ENCODE data around the gene AFAP1. TPM values are rescaled to one million over a fixed set of nuclear protein-coding genes. Genes with fewer than 3 reads are reported as not detected.

Gene AFAP1
- total and polyA plus RNA-seq, 2 of the 4 experiments (the other 2 are of a cell fraction) = 48.2 to 80.9 TPM

DNA sequence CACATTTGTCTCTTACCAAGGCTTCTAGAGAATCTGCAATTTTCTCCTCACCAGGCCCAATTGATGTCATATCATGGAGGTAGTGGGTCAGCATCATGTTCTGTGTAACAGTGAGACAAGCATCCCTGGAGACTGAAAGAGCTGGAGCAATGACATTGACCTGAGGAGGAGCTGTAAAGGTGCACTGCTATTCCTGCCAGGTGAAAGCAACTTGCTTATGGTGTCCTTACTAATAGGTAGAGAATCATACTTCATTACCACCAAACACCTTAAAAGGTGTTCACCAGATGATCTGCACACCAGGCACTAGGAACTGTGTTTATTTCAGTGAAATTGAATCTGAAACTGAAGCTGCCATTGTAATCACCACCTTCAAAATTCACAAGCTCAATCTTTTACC is 188.7 kb downstream of the AFAP1 start:
- BruUV-seq (replicated peaks) = no TSS peak
- Histone ChIP-seq H3K9me1 (ENCODE audit: insufficient read depth, low read length) (no peaks in the 10 kb centered on the region), H4K5ac (ENCODE audit: low read depth, low read length) (no peak overlapping the region), H3K56ac (ENCODE audit: extremely low read depth, insufficient read depth, low read length) (no peak overlapping the region), H4K8ac (ENCODE audit: low read depth in 2 of 2, low read length in 2 of 2) (no peak overlapping the region), H3K4me2 (ENCODE audit: low read depth, low read length) (no peak overlapping the region), H3K9me3 (ENCODE audit: control insufficient read depth, insufficient read depth, low read length) (no peaks in the 10 kb centered on the region), H2BK15ac (ENCODE audit: low read depth, low read length) (no peak overlapping the region), H2AK9ac (replicated peaks; ENCODE audit: low read depth, low read length, poor library complexity) (no peak overlapping the region), H2BK5ac (ENCODE audit: low read depth, low read length, poor library complexity, severe bottlenecking) (no peak overlapping the region), H3K14ac (replicated peaks; ENCODE audit: low read depth, low read length) (no peak overlapping the region), H3K36me3 (ENCODE audit: control insufficient read depth, insufficient read depth, low read length) (peaks cover 2% of the 10 kb centered on the region; the same call in 1 of the 2 replicates), H3K9ac (ENCODE audit: low read depth, low read length) (no peak overlapping the region), H4K91ac (ENCODE audit: insufficient read depth, low read depth, low read length) (no peak overlapping the region), H2BK120ac (ENCODE audit: low read depth, low read length) (no peak overlapping the region), H2AFZ (replicated peaks; ENCODE audit: low read length, poor library complexity) (no peak overlapping the region), H3K27me3 (ENCODE audit: control insufficient read depth, insufficient read depth, low read length) (no peaks in the 10 kb centered on the region), H3K4me1 (ENCODE audit: control insufficient read depth, insufficient read depth, low read length) (peaks cover 1% of the 10 kb centered on the region; the same call in 1 of the 2 replicates), H3K27ac (ENCODE audit: insufficient read depth, low read length) (no peak overlapping the region), H3K4me3 (ENCODE audit: insufficient read depth, low read depth, low read length) (no peak overlapping the region), H2AK5ac (ENCODE audit: low read depth, low read length) (no peak overlapping the region), H3K18ac (ENCODE audit: low read depth, low read length) (no peak overlapping the region), H3K4ac (ENCODE audit: low read depth, low read length) (no peak overlapping the region), H3K79me1 (ENCODE audit: low read depth in 1 of 2, low read length in 2 of 2) (no peaks in the 10 kb centered on the region), H2BK20ac (ENCODE audit: low read depth, low read length) (no peak overlapping the region), H4K20me1 (ENCODE audit: insufficient read depth, low read length) (peaks cover 8% of the 10 kb centered on the region; the same call in 1 of the 2 replicates), H3K23ac (ENCODE audit: low read depth, low read length) (no peak overlapping the region)
- DNase-seq (no peak), ATAC-seq (ENCODE audit: low read depth) (no peak)
- no peak for TF ChIP-seq RFX5 (IDR thresholded peaks at IDR 0.05; ENCODE audit: low read depth, low read length)
- TF ChIP-seq MXI1 (IDR thresholded peaks at IDR 0.05; ENCODE audit: borderline replicate concordance, low read depth, low read length) = no peak
- TF ChIP-seq MAZ (IDR thresholded peaks at IDR 0.05; ENCODE audit: borderline replicate concordance, low read depth, low read length) = no peak
- TF ChIP-seq BHLHE40 (IDR thresholded peaks at IDR 0.05; ENCODE audit: low read depth, low read length) = no peak
- no peak for TF ChIP-seq CHD1 (IDR thresholded peaks at IDR 0.05; ENCODE audit: low read depth, low read length)
- no peak for TF ChIP-seq NFE2L2 (IDR thresholded peaks at IDR 0.05; ENCODE audit: low read depth, low read length)
- TF ChIP-seq MAFK (IDR thresholded peaks at IDR 0.05; ENCODE audit: low read depth, low read length) = no peak
- no peak for TF ChIP-seq RAD21 (IDR thresholded peaks at IDR 0.05; ENCODE audit: low read length)
- no peak for TF ChIP-seq RCOR1 (IDR thresholded peaks at IDR 0.05; ENCODE audit: insufficient replicate concordance, low read length)
- TF ChIP-seq, protein P1, sequence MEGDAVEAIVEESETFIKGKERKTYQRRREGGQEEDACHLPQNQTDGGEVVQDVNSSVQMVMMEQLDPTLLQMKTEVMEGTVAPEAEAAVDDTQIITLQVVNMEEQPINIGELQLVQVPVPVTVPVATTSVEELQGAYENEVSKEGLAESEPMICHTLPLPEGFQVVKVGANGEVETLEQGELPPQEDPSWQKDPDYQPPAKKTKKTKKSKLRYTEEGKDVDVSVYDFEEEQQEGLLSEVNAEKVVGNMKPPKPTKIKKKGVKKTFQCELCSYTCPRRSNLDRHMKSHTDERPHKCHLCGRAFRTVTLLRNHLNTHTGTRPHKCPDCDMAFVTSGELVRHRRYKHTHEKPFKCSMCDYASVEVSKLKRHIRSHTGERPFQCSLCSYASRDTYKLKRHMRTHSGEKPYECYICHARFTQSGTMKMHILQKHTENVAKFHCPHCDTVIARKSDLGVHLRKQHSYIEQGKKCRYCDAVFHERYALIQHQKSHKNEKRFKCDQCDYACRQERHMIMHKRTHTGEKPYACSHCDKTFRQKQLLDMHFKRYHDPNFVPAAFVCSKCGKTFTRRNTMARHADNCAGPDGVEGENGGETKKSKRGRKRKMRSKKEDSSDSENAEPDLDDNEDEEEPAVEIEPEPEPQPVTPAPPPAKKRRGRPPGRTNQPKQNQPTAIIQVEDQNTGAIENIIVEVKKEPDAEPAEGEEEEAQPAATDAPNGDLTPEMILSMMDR (conservative IDR thresholded peaks at IDR 0.05; ENCODE audit: low read depth, low read length) = no peak
- TF ChIP-seq, protein P2, sequence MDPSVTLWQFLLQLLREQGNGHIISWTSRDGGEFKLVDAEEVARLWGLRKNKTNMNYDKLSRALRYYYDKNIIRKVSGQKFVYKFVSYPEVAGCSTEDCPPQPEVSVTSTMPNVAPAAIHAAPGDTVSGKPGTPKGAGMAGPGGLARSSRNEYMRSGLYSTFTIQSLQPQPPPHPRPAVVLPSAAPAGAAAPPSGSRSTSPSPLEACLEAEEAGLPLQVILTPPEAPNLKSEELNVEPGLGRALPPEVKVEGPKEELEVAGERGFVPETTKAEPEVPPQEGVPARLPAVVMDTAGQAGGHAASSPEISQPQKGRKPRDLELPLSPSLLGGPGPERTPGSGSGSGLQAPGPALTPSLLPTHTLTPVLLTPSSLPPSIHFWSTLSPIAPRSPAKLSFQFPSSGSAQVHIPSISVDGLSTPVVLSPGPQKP (IDR thresholded peaks at IDR 0.05; ENCODE audit: borderline replicate concordance, low read depth, low read length) = no peak
- TF ChIP-seq USF2 (IDR thresholded peaks at IDR 0.05; ENCODE audit: low read depth, low read length) = no peak
- in situ Hi-C loops (cut with MboI; ENCODE audit: low sequenced_read_pairs) (no loop called here), intact Hi-C loops (cut with micrococcal nuclease) (no loop called here), dilution Hi-C loops (cut with HindIII; ENCODE audit: low sequenced_read_pairs, unreplicated experiment) (no loop called here)
- POLR2A ChIA-PET (ENCODE audit: unreplicated experiment) = no interaction called here
- CTCF ChIA-PET = no interaction called here

Data from IMR-90 (cell line).